ENCODE measurements around the gene SLC2A4RG.

The SLC2A4RG gene

GRCh38 chr20:63778034-63778752, 38.6 kb downstream of the SLC2A4RG start:
- no peak for DNase-seq

DNA sequence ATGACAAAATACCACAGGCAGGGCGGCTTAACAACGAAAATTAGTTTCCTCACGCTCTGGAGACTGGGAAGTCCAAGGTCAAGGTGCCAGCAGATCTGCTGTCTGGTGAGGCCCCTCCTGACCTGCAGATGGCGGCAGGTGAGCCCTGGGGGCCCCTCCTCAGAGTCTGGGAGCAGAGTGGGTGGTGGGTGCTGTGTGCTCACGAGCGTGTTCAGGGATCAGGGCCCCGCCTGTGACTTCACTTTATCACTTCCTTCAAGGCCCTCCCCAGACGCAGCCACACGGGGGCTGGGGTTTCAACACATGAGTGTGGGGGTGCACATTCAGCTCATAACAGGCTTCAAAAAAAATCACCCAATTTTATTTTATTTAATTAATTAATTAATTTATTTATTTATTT, 39.3 kb downstream of the SLC2A4RG start:
- DNase-seq = no peak

DNA sequence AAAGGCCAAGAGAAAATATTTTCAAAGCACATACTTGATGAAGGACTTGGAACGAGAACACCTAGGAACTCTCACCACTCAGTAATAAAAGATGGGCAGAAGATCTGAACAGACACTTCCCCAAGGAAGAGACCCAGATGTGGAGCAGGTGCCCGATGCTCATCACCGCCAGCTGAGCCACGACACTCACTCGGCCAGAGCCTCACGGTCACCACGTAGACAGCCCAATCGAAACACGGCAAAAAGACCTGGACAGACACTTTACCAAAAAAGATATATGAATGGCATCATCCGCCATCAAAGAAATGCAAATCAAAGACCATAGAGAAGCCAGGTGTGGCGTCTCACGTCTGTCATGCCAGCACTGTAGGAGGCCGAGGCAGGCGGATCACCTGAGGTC, 41.6 kb downstream of the SLC2A4RG start:
- DNase-seq = no peak

GRCh38 chr20:63782051-63782471, 42.5 kb downstream of the SLC2A4RG start:
- DNase-seq = no peak

GRCh38 chr20:63782521-63782971, 43.0 kb downstream of the SLC2A4RG start:
- DNase-seq = no peak

- no peak for DNase-seq
Observed at GRCh38 chr20:63783970-63784369, 44.4 kb downstream of the SLC2A4RG start.

DNA sequence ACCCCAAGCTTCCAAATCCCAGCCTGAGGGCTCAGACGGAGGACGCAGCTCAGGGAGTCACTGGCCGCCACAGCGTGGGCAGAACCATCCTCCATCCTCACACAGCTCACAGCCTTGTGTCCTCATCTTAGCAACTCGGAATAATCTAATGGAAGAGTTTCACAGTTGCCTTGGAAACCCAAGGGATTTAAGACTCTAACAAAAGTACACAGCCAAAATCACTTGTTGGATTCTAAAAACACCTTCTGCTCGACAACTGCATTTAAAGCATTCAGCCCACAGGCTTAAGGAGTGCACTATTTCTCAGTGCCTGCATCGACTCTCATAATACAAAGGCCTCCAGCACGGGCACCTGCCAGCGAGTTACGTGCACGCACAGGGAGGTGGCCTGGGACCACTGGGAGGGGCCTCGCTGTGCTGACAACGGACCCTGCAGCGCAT, 46.1 kb downstream of the SLC2A4RG start:
- DNase-seq = no peak

GRCh38 chr20:63787302-63787701, 47.7 kb downstream of the SLC2A4RG start:
- no peak for DNase-seq

- DNase-seq = no peak
Observed at GRCh38 chr20:63787749-63788148, 48.2 kb downstream of the SLC2A4RG start.

GRCh38 chr20:63789836-63790571, 50.4 kb downstream of the SLC2A4RG start:
- no peak for DNase-seq

DNA sequence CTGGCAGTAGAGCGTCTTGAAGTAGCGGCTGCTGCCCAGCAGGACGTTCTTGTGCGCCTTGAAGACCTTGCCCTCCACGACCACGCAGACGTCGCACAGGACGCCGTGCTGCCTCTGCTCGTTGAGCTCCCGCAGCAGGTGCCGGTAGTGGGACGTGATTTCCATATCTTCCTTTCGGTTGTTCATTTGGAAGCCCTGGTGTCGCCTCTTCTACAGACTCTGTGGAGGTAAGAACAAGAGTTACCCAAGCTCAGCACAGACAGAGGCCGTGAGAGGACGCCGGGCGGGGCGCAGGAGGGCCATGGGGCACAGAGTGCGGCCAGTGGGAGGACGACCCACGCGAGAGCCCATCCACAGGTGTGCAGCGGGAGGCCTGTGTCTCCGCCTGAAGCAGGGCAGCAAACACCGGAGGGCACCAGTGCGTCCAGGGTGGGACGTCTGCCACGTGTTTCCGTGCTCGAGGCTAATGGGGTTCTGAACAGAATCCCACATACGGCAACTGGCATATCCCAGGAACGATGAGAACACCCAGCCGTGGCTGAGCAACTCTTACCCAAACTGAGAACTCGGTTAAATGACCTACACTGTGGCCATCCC, 51.1 kb downstream of the SLC2A4RG start:
- no peak for DNase-seq

GRCh38 chr20:63791497-63792156, 52.1 kb downstream of the SLC2A4RG start:
- DNase-seq = no peak

GRCh38 chr20:63792866-63793265, 53.3 kb downstream of the SLC2A4RG start:
- no peak for DNase-seq

Measured in activated CD4-positive, CD25-positive, alpha-beta regulatory T cell treated with anti-CD3 and anti-CD28 coated beads, Interleukin-2, amount 50 U/mL, for 72 hours (primary cell).